ENCODE data around the gene TCF21. TPM values are rescaled to one million over a fixed set of nuclear protein-coding genes. Genes with fewer than 3 reads are reported as not detected.
"Not testable (repeated sequence)": the region's sequence is repeated elsewhere in the genome, so short reads cannot be mapped to it uniquely, and the experiment has no call there.

The TCF21 gene
- total RNA-seq, 1 donor from 2014 or later = not detected

DNA sequence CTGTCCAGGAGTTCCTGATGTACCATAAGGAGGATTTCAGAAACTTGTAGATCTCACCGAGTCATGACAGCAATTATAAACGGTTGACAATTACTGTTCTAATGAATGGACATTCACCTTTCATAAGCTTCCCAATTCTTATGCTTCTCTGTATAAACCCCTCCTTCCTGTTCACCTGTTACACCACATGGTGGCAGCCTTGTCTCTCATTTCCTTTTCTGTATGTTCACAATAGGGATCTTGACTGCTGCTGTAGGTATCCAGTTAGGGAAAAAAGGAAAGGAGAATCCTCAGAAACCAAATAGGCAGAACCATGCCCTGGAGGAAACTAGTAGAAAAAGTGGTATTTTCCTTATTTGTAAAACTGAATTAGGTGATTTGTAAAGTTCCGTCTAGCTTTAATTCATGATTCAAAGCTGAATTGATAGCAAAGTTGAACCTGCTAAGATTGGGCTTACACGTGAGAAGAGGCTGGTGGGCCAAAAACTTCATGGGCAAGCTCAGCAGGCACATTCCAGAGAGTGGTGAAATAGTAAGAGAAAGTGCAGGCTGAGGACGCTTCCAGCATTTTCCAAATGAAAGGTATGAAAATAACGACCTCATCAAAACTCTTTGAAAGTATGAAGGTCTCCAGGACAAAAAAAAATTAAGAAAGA, 35.2 kb downstream of the TCF21 start:
- no peak overlapping the region for H3K27ac Mint-ChIP-seq
- no peaks in the 10 kb centered on the region for H3K9me3 Mint-ChIP-seq (ENCODE audit: low read depth)
- no peaks in the 10 kb centered on the region for H3K36me3 Mint-ChIP-seq (ENCODE audit: insufficient read depth)
- TF ChIP-seq, protein P1, sequence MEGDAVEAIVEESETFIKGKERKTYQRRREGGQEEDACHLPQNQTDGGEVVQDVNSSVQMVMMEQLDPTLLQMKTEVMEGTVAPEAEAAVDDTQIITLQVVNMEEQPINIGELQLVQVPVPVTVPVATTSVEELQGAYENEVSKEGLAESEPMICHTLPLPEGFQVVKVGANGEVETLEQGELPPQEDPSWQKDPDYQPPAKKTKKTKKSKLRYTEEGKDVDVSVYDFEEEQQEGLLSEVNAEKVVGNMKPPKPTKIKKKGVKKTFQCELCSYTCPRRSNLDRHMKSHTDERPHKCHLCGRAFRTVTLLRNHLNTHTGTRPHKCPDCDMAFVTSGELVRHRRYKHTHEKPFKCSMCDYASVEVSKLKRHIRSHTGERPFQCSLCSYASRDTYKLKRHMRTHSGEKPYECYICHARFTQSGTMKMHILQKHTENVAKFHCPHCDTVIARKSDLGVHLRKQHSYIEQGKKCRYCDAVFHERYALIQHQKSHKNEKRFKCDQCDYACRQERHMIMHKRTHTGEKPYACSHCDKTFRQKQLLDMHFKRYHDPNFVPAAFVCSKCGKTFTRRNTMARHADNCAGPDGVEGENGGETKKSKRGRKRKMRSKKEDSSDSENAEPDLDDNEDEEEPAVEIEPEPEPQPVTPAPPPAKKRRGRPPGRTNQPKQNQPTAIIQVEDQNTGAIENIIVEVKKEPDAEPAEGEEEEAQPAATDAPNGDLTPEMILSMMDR (IDR thresholded peaks at IDR 0.05; ENCODE audit: unreplicated experiment) = peak; percentile 90
- peak; percentile 28 for DNase-seq (ENCODE audit: low spot score, unreplicated experiment)
- H3K4me1 Mint-ChIP-seq (ENCODE audit: low read depth) = peaks cover 2% of the 10 kb centered on the region
- no peak overlapping the region for H3K4me3 Mint-ChIP-seq (ENCODE audit: low read depth)
- peaks cover 11% of the 10 kb centered on the region for H3K27me3 Mint-ChIP-seq

DNA sequence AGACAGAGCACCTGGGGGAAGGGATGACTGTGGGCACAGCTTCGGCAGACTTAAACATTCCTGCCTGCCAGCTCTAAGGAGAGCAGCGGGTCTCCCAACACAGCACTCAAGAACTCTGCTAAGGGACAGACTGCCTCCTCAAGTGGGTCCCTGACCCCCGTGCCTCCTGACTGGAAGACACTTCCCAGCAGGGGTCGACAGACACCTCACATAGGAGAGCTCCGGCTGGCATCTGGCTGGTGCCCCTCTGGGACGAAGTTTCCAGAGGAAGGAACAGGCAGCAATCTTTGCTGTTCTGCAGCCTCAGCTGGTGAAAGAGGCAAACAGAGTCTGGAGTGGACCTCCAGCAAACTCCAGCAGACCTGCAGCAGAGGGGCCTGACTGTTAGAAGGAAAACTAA, 42.3 kb downstream of the TCF21 start:
- H3K27ac Mint-ChIP-seq; H3K36me3 Mint-ChIP-seq (ENCODE audit: insufficient read depth); H3K27me3 Mint-ChIP-seq; DNase-seq (ENCODE audit: low spot score, unreplicated experiment); H3K4me3 Mint-ChIP-seq (ENCODE audit: low read depth): not testable (repeated sequence)
- H3K9me3 Mint-ChIP-seq (ENCODE audit: low read depth) = peaks cover 27% of the 10 kb centered on the region
- H3K4me1 Mint-ChIP-seq (ENCODE audit: low read depth) = peaks cover 12% of the 10 kb centered on the region

DNA sequence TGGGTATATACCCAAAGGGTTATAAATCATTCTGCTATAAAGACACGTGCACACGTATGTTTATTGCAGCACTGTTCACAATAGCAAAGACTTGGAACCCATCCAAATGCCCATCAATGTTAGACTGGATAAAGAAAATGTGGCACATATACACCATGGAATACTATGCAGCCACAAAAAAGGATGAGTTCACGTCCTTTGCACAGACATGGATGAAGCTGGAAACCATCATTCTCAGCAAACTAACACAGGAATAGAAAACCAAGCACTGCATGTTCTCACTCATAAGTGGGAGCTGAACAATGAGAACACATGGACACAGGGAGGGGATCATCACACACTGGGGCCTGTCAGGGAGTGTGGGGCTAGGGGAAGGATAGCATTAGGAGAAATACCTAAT, 47.4 kb downstream of the TCF21 start:
- H3K9me3 Mint-ChIP-seq (ENCODE audit: low read depth) = peaks cover 27% of the 10 kb centered on the region
- H3K27me3 Mint-ChIP-seq; H3K27ac Mint-ChIP-seq; H3K4me3 Mint-ChIP-seq (ENCODE audit: low read depth); H3K4me1 Mint-ChIP-seq (ENCODE audit: low read depth); DNase-seq (ENCODE audit: low spot score, unreplicated experiment); H3K36me3 Mint-ChIP-seq (ENCODE audit: insufficient read depth): not testable (repeated sequence)

GRCh38 chr6:133937909-133938308, 49.0 kb downstream of the TCF21 start:
- Mint-ChIP-seq H3K4me1 (ENCODE audit: low read depth) (no peaks in the 10 kb centered on the region), H3K27ac (no peak overlapping the region)

DNA sequence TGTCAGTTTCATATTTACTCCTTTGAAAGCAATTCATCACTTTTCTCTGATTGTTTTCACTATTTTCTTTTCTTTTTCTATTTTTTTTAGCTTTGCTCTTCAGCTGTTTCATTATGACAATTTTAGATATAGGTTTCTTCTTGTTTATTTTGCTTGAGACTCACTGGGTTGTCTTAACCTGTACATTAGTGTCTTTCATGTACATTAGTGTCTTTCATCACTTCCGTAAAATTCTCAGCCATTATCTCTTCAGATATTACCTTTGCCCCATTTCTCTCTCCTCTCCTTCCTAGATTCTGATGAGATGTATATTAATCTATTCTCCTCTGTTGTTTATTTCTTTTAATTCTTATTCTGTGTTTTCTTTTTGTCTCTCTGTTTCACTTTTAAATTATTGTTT, 49.6 kb downstream of the TCF21 start:
- H3K27me3 Mint-ChIP-seq = no peaks in the 10 kb centered on the region
- no peak overlapping the region for H3K27ac Mint-ChIP-seq
- H3K4me1 Mint-ChIP-seq (ENCODE audit: low read depth) = no peaks in the 10 kb centered on the region
- peaks cover 2% of the 10 kb centered on the region for H3K36me3 Mint-ChIP-seq (ENCODE audit: insufficient read depth)
- DNase-seq (ENCODE audit: low spot score, unreplicated experiment) = no peak
- no peak overlapping the region for H3K4me3 Mint-ChIP-seq (ENCODE audit: low read depth)
- TF ChIP-seq, protein P1 (IDR thresholded peaks at IDR 0.05; ENCODE audit: unreplicated experiment) = no peak
- H3K9me3 Mint-ChIP-seq (ENCODE audit: low read depth) = peaks cover 16% of the 10 kb centered on the region

More at GRCh38 chr6:133937909-133938308, 49.0 kb downstream of the TCF21 start:
- DNase-seq (ENCODE audit: low spot score, unreplicated experiment) = no peak
- TF ChIP-seq, protein P1 (IDR thresholded peaks at IDR 0.05; ENCODE audit: unreplicated experiment) = no peak
- peaks cover 5% of the 10 kb centered on the region for H3K36me3 Mint-ChIP-seq (ENCODE audit: insufficient read depth)
- peaks cover 21% of the 10 kb centered on the region for H3K9me3 Mint-ChIP-seq (ENCODE audit: low read depth)
- H3K4me3 Mint-ChIP-seq (ENCODE audit: low read depth) = no peak overlapping the region
- H3K27me3 Mint-ChIP-seq = no peaks in the 10 kb centered on the region

- H3K36me3 Mint-ChIP-seq (ENCODE audit: insufficient read depth) = no peaks in the 10 kb centered on the region
- TF ChIP-seq, protein P1 (IDR thresholded peaks at IDR 0.05; ENCODE audit: unreplicated experiment) = no peak
- H3K4me1 Mint-ChIP-seq (ENCODE audit: low read depth) = no peaks in the 10 kb centered on the region
- no peak overlapping the region for H3K4me3 Mint-ChIP-seq (ENCODE audit: low read depth)
- H3K27me3 Mint-ChIP-seq = no peaks in the 10 kb centered on the region
- H3K9me3 Mint-ChIP-seq (ENCODE audit: low read depth) = peaks cover 4% of the 10 kb centered on the region
- DNase-seq (ENCODE audit: low spot score, unreplicated experiment) = no peak
- no peak overlapping the region for H3K27ac Mint-ChIP-seq
These were observed 51.1 kb downstream of the TCF21 start for GRCh38 chr6:133939778-133940667.

Other genes with a start within 250 kb of the TCF21 start
- gene TBPL1, start 64.1 kb downstream of the TCF21 start, total RNA-seq = 45.2 and 48.4 TPM in 2 replicates
- gene SLC2A12, start 163.5 kb downstream of the TCF21 start, total RNA-seq = 4.5 and 5.5 TPM in 2 replicates